ENCODE results near the gene VIPR2.
"Not testable (repeated sequence)": the region's sequence is repeated elsewhere in the genome, so short reads cannot be mapped to it uniquely, and the experiment has no call there.

GRCh38 chr7:159132670-159133443 lies 11.8 kb downstream of the VIPR2 start:
- TF ChIP-seq POLR2AphosphoS5 (IDR thresholded peaks at IDR 0.05; ENCODE audit: low read depth); EZH2 (IDR thresholded peaks at IDR 0.05; ENCODE audit: low read depth, unreplicated experiment); CTCF (conservative IDR thresholded peaks at IDR 0.05; ENCODE audit: low read depth in 2 of 2); EZH2phosphoT487 (IDR thresholded peaks at IDR 0.05; ENCODE audit: unreplicated experiment); CREB1 (CRISPR knock-in tag; IDR thresholded peaks at IDR 0.05; ENCODE audit: low read depth); REST (IDR thresholded peaks at IDR 0.05; ENCODE audit: unreplicated experiment): not testable (repeated sequence)

Data from GM23338 (cell line).